H1 (cell line): Measurements from ENCODE around the gene UNK. TPM values are rescaled to one million over a fixed set of nuclear protein-coding genes. Genes with fewer than 3 reads are reported as not detected.

ENCODE experiments used
- CTCF ChIA-PET: fragments of 300-600 bp; sonication (Branson Sonifier 250); formaldehyde crosslinking; loops from one replicate; lab custom pipeline; 2021; ENCODE audit not compliant: partially characterized antibody; lab: Charles Lee
- POLR2A ChIA-PET: fragments of 300-600 bp; sonication (Branson Sonifier 250); formaldehyde crosslinking; loops from one replicate; lab custom pipeline; 2021; ENCODE audit warnings: inconsistent platforms; ENCODE audit not compliant: partially characterized antibody; lab: Charles Lee
- DNase-seq, 2 experiments: peaks; one replicate each; pipeline versions ENCODE4 v3.0.0 to v3.0.0-alpha.2; 2010 to 2022; ENCODE audit warnings: low spot score in 2 of 2, low read depth in 1 of 2, mixed read lengths in 1 of 2
- FAIRE-seq: peaks from 2 replicates; lab custom pipeline; 2011; peaks lifted over from hg19 to GRCh38; lab: Jason Lieb, UNC
- H2AFZ ChIP-seq: 2 replicates; pipeline ENCODE4 v1.8.1; 2012; ENCODE audit warnings: low read length, inconsistent platforms
- H2AK5ac ChIP-seq: 2 replicates; pipeline ENCODE4 v1.6.1; 2013; ENCODE audit warnings: low read depth, low read length
- H2BK120ac ChIP-seq: replicated peaks from 2 replicates; pipeline ENCODE3; 2013; ENCODE audit warnings: low read depth, low read length, inconsistent platforms
- H2BK12ac ChIP-seq: 2 replicates; pipeline ENCODE4 v1.6.1; 2013; ENCODE audit warnings: low read depth, low read length
- H2BK15ac ChIP-seq: 2 replicates; pipeline ENCODE4 v1.6.1; 2013; ENCODE audit warnings: low read length
- H2BK20ac ChIP-seq: 2 replicates; pipeline ENCODE4 v1.6.1; 2013; ENCODE audit warnings: low read length
- H2BK5ac ChIP-seq: 2 replicates; pipeline ENCODE4 v1.6.1; 2013; ENCODE audit warnings: low read depth, low read length
- H3K14ac ChIP-seq: 2 replicates; pipeline ENCODE4 v1.6.1; 2013; ENCODE audit warnings: inconsistent platforms; ENCODE audit not compliant: insufficient read length
- H3K18ac ChIP-seq: 2 replicates; pipeline ENCODE4 v1.6.1; 2013; ENCODE audit warnings: low read length; ENCODE audit errors: extremely low read depth
- H3K23ac ChIP-seq: 2 replicates; pipeline ENCODE4 v1.6.1; 2013; ENCODE audit warnings: inconsistent platforms; ENCODE audit not compliant: insufficient read length
- H3K23me2 ChIP-seq: 2 replicates; pipeline ENCODE4 v1.6.1; 2013; ENCODE audit warnings: low read depth, low read length
- H3K27ac ChIP-seq: 2 replicates; pipeline ENCODE4 v1.6.1; 2011; ENCODE audit warnings: low read depth, low read length, inconsistent platforms
- H3K27me3 ChIP-seq, 4 experiments: replicated peaks in 1 of 4; 1 replicate in 1 of 4; 2 replicates in 3 of 4; pipeline versions ENCODE4 v1.6.1 to v1.8.1; 2011 to 2013; ENCODE audit warnings: low read length in 3 of 4, mild to moderate bottlenecking in 3 of 4, inconsistent platforms in 2 of 4, mixed read lengths in 2 of 4, moderate library complexity in 1 of 4; ENCODE audit not compliant: control insufficient read depth in 3 of 4, insufficient read depth in 3 of 4; ENCODE audit errors: extremely low read depth in 1 of 4
- H3K36me3 ChIP-seq, 4 experiments: 2 replicates each; pipeline versions ENCODE4 v1.6.1 to v1.8.1; 2011 to 2013; ENCODE audit warnings: mild to moderate bottlenecking in 4 of 4, low read length in 3 of 4, moderate library complexity in 2 of 4, control low read depth in 1 of 4, inconsistent platforms in 1 of 4; ENCODE audit not compliant: insufficient read depth in 4 of 4, control insufficient read depth in 2 of 4
- H3K4ac ChIP-seq: replicated peaks from 2 replicates; pipeline ENCODE3; 2013; ENCODE audit warnings: low read length, low read depth, mixed read lengths, inconsistent platforms; ENCODE audit not compliant: insufficient read length
- H3K4me1 ChIP-seq, 4 experiments: replicated peaks in 1 of 4; 1 replicate in 1 of 4; 2 replicates in 3 of 4; pipeline versions ENCODE4 v1.6.1 to v1.8.1; 2011 to 2013; ENCODE audit warnings: low read length in 3 of 4, inconsistent platforms in 2 of 4, mixed read lengths in 1 of 4; ENCODE audit not compliant: insufficient read depth in 4 of 4, control insufficient read depth in 3 of 4
- H3K4me2 ChIP-seq, 2 experiments: 2 replicates each; pipeline versions ENCODE4 v1.6.1 to v1.8.1; 2011 to 2013; ENCODE audit warnings: low read depth in 2 of 2, low read length in 2 of 2, control low read depth in 1 of 2, inconsistent platforms in 1 of 2, mild to moderate bottlenecking in 1 of 2; ENCODE audit not compliant: insufficient read depth in 1 of 2
- H3K4me3 ChIP-seq, 4 experiments: fragments of 200-600, 300-600 bp in 1 of 4; sonication (generic), shearing (Covaris generic), sonication (Bioruptor Twin) in 1 of 4; 2 replicates each; pipeline versions ENCODE4 v1.5.1 to v1.8.1; 2011 to 2016; ENCODE audit warnings: low read length in 4 of 4, low read depth in 3 of 4, control low read depth in 2 of 4, inconsistent platforms in 2 of 4, mild to moderate bottlenecking in 2 of 4, mixed read lengths in 1 of 4, moderate library complexity in 1 of 4; ENCODE audit not compliant: insufficient read depth in 2 of 4; ENCODE audit errors: extremely low read depth in 1 of 4
- H3K56ac ChIP-seq: replicated peaks from 2 replicates; pipeline ENCODE3; 2013; ENCODE audit warnings: low read depth, mild to moderate bottlenecking, mixed read lengths, low read length, inconsistent platforms; ENCODE audit not compliant: insufficient read length
- H3K79me1 ChIP-seq: 2 replicates; pipeline ENCODE4 v1.6.1; 2013; ENCODE audit warnings: low read depth, low read length, control low read depth
- H3K79me2 ChIP-seq, 2 experiments: 2 replicates each; pipeline versions ENCODE4 v1.6.1 to v1.8.1; 2012 to 2013; ENCODE audit warnings: low read length in 2 of 2, mild to moderate bottlenecking in 2 of 2, inconsistent platforms in 1 of 2; ENCODE audit not compliant: insufficient read depth in 2 of 2, control insufficient read depth in 1 of 2
- H3K9ac ChIP-seq, 4 experiments: replicated peaks in 1 of 4; 1 replicate in 1 of 4; 2 replicates in 3 of 4; pipeline versions ENCODE4 v1.6.1 to v1.8.1; 2011 to 2013; ENCODE audit warnings: low read depth in 3 of 4, low read length in 3 of 4, control low read depth in 2 of 4, mild to moderate bottlenecking in 2 of 4, moderate library complexity in 2 of 4, inconsistent platforms in 1 of 4; ENCODE audit errors: extremely low read depth in 1 of 4
- H3K9me3 ChIP-seq, 2 experiments: 2 replicates each; pipeline versions ENCODE4 v1.6.1 to v1.8.1; 2012 to 2013; ENCODE audit warnings: mild to moderate bottlenecking in 2 of 2, moderate library complexity in 2 of 2, control low read depth in 1 of 2, inconsistent platforms in 1 of 2, low read depth in 1 of 2, low read length in 1 of 2, mixed read lengths in 1 of 2; ENCODE audit not compliant: insufficient read depth in 2 of 2
- H4K20me1 ChIP-seq, 2 experiments: replicated peaks in 1 of 2; 2 replicates each; pipeline versions ENCODE3 to v1.8.1; 2011 to 2013; ENCODE audit warnings: inconsistent platforms in 2 of 2, low read length in 2 of 2, mild to moderate bottlenecking in 1 of 2; ENCODE audit not compliant: insufficient read depth in 2 of 2, control insufficient read depth in 1 of 2
- H4K5ac ChIP-seq: 2 replicates; pipeline ENCODE4 v1.6.1; 2013; ENCODE audit warnings: low read length, low read depth, mixed read lengths, inconsistent platforms; ENCODE audit not compliant: insufficient read length
- H4K8ac ChIP-seq: 2 replicates; pipeline ENCODE4 v1.8.0; 2013; ENCODE audit warnings: mild to moderate bottlenecking, moderate library complexity, low read length, inconsistent platforms; ENCODE audit not compliant: insufficient read depth; ENCODE audit errors: extremely low read depth
- H4K91ac ChIP-seq: replicated peaks from 2 replicates; pipeline ENCODE3; 2013; ENCODE audit warnings: low read length, mixed read lengths, inconsistent platforms; ENCODE audit not compliant: insufficient read length
- NRF1 ChIP-seq: IDR thresholded peaks from 2 replicates; pipeline ENCODE4 v1.6.1; 2011; ENCODE audit warnings: mild to moderate bottlenecking, low read depth, low read length, improper control_type of control experiment
- SIN3A ChIP-seq, 2 experiments: IDR thresholded peaks in 1 of 2; conservative IDR thresholded peaks in 1 of 2; 2 replicates each; pipeline ENCODE4 v1.6.1; 2011 to 2012; ENCODE audit warnings: low read length in 2 of 2, improper control_type of control experiment in 1 of 2, low read depth in 1 of 2, mild to moderate bottlenecking in 1 of 2
- WGBS, 2 experiments: shearing (Covaris generic) in 1 of 2; methylation state at CpG; one replicate each; pipeline versions ENCODE4 v1.1.6 to v1.1.7; 2013 to 2015; ENCODE audit warnings: low lambda C conversion rate in 2 of 2, mixed read lengths in 2 of 2, inconsistent platforms in 1 of 2, low coverage in 1 of 2, missing lambda C conversion rate in 1 of 2; ENCODE audit not compliant: insufficient replicate concordance in 2 of 2, insufficient coverage in 1 of 2, insufficient read length in 1 of 2; ENCODE audit errors: extremely low coverage in 1 of 2, missing lambda C conversion rate in 1 of 2; 5-methylcytosine and 5-hydroxymethylcytosine counted together
- polyA plus RNA-seq, 7 experiments: library from polyadenylated mRNA; depleted of rRNA in 3 of 7; stranded (reverse) in 5 of 7; unstranded in 2 of 7; fragments of >200 nt in 5 of 7; fragments of 200-250 nt in 2 of 7; gene quantifications; 1 replicate in 5 of 7; 2 replicates in 1 of 7; 4 replicates in 1 of 7; pipeline versions ENCODE4 v1.2.1 to v1.2.3, GENCODE V29; 2011 to 2013; ENCODE audit warnings: missing spikeins in 2 of 7, mixed read lengths in 2 of 7
- total RNA-seq: library from RNA; stranded (reverse); fragmentation: NEBNext Ultra II Directional; extraction: Animal tissue kit (Norgen Biotek cat#: 25700); gene quantifications from 2 replicates; pipeline ENCODE4 v1.2.1, GENCODE V29; 2021

The UNK gene
- total and polyA plus RNA-seq, 2 of the 8 experiments (the other 6 are each of a cell fraction or from before 2014, with no cell fraction given): 24.2 to 33.3 TPM

GRCh38 chr17:75813081-75814020, 28.7 kb downstream of the UNK start:
- no peak overlapping the region for H3K56ac ChIP-seq
- H3K23me2 ChIP-seq: no peaks in the 10 kb centered on the region
- ChIA-PET CTCF (interaction anchor here (0.9 to 9.6 kb wide), 2 partner anchors 14 to 64 kb away, joined by 4 to 104 read pairs; no protein-coding TSS in a partner anchor), POLR2A (interaction anchor here (0.6 to 3.1 kb wide), 8 partner anchors 10 to 860 kb away, joined by 3 to 17 read pairs (median 4); partner anchors contain the start of gene UNK)
- H3K9me3 ChIP-seq: no peaks in the 10 kb centered on the region
- H3K23ac ChIP-seq: no peak overlapping the region
- DNase-seq (no peak), FAIRE-seq (no peak)
- WGBS, 2 experiments: 95% methylated on average over 24 of the region's 24 CpGs; no CpG with 5 or more reads in 1 of the 2 experiments
- no peak overlapping the region for H3K4ac ChIP-seq
- H3K18ac ChIP-seq: no peak overlapping the region
- no peak overlapping the region for H3K27ac ChIP-seq
- H4K8ac ChIP-seq: no peak overlapping the region; the same call in 1 of the 2 replicates
- no peak overlapping the region for H3K4me3 ChIP-seq
- H3K27me3 ChIP-seq: no peaks in the 10 kb centered on the region
- H3K36me3 ChIP-seq: peaks cover 17 to 56% (median 52%) of the 10 kb centered on the region in 4 experiments; a peak in 7 of 8 replicates
- H2BK12ac ChIP-seq: no peak overlapping the region
- no peaks in the 10 kb centered on the region for H3K4me1 ChIP-seq
- no peak overlapping the region for H2BK5ac ChIP-seq
- no peak overlapping the region for H2AFZ ChIP-seq
- H4K5ac ChIP-seq: no peak overlapping the region
- no peak overlapping the region for H2BK120ac ChIP-seq
- H2BK15ac ChIP-seq: no peak overlapping the region
- no peaks in the 10 kb centered on the region for H3K79me2 ChIP-seq
- no peak overlapping the region for H3K9ac ChIP-seq
- no peak overlapping the region for H4K91ac ChIP-seq
- H2BK20ac ChIP-seq: no peak overlapping the region
- TF ChIP-seq SIN3A (conservative IDR thresholded peaks at IDR 0.05 in 1 of 2, IDR thresholded peaks at IDR 0.05 in 1 of 2; ENCODE audit: low read depth in 1 of 2, low read length in 2 of 2) (no peak), NRF1 (no peak)
- H2AK5ac ChIP-seq: no peak overlapping the region
- no peak overlapping the region for H3K4me2 ChIP-seq
- no peak overlapping the region for H3K14ac ChIP-seq
- peaks cover 0 to 9% of the 10 kb centered on the region in 2 experiments for H4K20me1 ChIP-seq
- H3K79me1 ChIP-seq: no peaks in the 10 kb centered on the region; the same call in 1 of the 2 replicates
